Hair follicle dermal papilla cell (primary cell): Measurements from ENCODE around the gene HCN2. TPM values are rescaled to one million over a fixed set of nuclear protein-coding genes. Genes with fewer than 3 reads are reported as not detected.

Source experiments
- total RNA-seq: library from RNA; depleted of rRNA; stranded (reverse); fragments of >200 nt; gene quantifications from 2 replicates; pipeline ENCODE4 v1.2.3, GENCODE V29; 2012

Gene HCN2
- 2.4 and 2.9 TPM in 2 replicates for total RNA-seq

GRCh38 chr19:589693-590395 lies at the start of gene HCN2:
Gene HCN2 (plus strand): TSS chr19:589881. CDS start chr19:589946, 65 bp downstream.

DNA sequence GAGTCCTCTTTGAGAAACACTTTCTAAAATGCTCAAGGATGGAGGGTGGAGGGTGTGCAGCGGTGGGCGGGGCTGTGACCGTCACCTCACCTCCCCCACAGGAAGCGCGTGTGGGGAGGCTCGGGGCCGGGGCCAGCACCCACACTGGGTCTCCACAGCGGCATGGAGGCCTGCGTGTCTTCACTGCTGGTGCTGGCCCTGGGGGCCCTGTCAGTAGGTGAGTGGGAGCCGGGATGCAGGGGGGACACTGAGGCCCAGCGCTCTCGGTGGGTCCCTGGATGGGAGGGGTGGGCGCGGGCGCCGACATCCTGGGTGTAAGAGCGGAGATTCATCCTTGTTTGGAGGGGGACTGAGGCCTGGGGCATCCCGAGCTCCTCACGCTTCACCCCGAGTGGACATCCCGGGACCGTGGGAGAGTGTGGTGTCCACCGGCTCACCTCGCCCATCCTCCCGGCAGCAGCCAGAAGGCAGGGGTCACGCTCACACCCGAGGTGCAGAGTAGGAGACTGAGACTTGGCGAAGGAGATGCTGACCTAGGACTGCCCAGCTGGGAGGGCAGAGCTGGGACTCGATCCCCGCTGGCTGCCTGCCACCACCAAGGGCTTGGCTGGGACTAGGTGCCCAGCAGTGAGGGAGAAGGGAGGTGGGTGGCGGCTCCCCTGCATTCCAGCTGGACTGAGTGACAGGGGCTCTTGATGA lies 45.6 kb upstream of the HCN2 start, which contains the start of gene GZMM:
TSS of gene GZMM (plus strand) at position 144 of the 699 bp plus-strand sequence. CDS start at position 163, 19 bp downstream.

GRCh38 chr19:572140-572742 lies 17.4 kb upstream of the HCN2 start, which contains the start of gene BSG:
Gene BSG (plus strand): TSS chr19:572596. CDS start chr19:572635, 39 bp downstream.

DNA sequence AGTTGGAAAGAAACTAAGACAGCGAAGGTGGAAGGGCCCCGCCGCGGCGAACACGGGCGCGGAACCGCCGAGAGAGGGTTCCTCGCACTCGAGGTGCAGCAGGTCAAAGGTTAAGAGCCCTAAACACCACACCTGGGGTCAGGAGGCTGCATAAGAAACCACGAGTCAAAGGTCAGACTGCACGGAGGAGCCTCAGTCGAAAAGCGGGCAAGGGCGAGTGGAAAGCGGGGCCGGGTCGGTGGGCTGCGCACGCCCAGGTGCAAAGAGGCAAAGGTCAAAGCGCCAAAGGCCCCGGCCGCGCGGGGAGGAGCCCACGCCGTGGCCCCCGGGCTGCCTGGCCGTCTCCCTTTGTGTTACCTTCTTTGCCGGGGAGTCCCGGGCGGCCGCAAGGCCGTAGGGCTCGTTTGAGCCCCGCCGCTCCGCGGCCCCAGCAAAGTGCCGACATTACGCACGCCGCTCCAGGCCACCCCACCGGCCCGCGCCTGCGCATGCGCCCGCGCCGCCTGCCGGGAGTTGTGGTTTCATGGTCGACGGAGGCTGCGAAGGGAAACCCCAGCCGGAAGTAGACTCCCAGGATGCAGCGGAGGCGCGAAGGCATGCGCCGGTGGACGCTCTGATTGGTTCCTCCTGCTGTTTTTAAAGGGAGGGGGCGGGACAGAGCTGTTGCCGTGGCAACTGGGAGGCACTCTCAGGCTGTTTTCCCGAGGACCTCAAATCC lies 43.5 kb downstream of the HCN2 start, which contains the start of gene POLRMT:
TSS of gene POLRMT (minus strand) at position 470 of the 718 bp plus-strand sequence. CDS start at position 445, 25 bp downstream.

GRCh38 chr19:639253-640160 lies 49.8 kb downstream of the HCN2 start, which contains the start of gene FGF22:
Gene FGF22 (plus strand): TSS chr19:639879. CDS start chr19:639926, 47 bp downstream.

DNA sequence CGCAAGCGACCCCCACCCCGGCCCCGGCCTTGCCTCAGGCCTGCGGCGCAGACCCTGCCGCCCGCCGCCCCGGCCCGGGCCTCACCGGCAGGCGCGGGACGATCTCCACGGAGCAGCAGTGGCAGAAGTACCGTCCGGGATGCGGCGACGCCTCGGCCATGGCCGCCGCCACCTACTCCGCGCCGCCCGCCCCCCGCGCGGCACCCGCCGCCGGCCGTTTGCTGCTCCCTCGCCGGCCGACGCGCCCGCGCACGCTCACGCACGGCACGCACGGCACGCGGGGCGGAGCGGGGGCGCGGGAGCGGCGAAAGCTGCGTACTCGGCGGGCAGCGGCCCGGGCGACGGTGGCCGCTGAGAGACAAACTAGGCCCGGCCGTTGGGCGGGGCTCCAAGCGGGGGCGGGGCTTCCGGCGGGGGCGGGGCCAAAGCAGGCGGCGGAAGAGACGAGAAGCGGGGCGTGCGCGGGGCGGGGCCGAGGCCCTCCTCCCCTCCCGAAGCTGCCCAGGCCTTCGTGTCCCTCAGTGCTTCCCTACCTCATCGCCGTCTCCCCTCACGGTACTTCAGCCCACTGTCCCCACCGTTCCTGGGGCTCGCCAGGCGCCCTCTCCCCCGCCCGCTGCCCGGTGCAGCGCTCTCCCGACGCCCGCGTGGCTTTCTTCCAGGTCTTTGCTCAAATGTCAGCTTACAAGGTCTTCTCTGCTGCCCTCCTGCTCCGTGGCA lies 73.4 kb downstream of the HCN2 start, which contains the start of gene RNF126:
TSS of gene RNF126 (minus strand) at position 253 of the 720 bp plus-strand sequence. CDS start at position 160, 93 bp downstream.

Other genes with a start within 250 kb of the HCN2 start
- 13.8 and 21.0 TPM in 2 replicates for gene MIER2, start 245.1 kb upstream of the HCN2 start, total RNA-seq
- gene C2CD4C, start 180.7 kb upstream of the HCN2 start, total RNA-seq, result under 0.01 and 0.12 TPM in 2 replicates
- gene SHC2, start 128.8 kb upstream of the HCN2 start, total RNA-seq, result 0.12 and 1.1 TPM in 2 replicates
- 0.16 and 0.36 TPM in 2 replicates for gene MADCAM1, start 93.4 kb upstream of the HCN2 start, total RNA-seq
- 43.0 and 61.0 TPM in 2 replicates for gene TPGS1, start 82.4 kb upstream of the HCN2 start, total RNA-seq
- 48.2 and 51.9 TPM in 2 replicates for gene CDC34, start 58.1 kb upstream of the HCN2 start, total RNA-seq
- gene GZMM, start 45.8 kb upstream of the HCN2 start, total RNA-seq, result not detected in 2 replicates
- gene BSG, start 17.3 kb upstream of the HCN2 start, total RNA-seq, result 327 and 392 TPM in 2 replicates
- gene POLRMT, start 43.7 kb downstream of the HCN2 start, total RNA-seq, result 20.8 and 27.9 TPM in 2 replicates
- 0.16 TPM in 1 of 2 replicates, not detected in the other for gene FGF22, start 50.0 kb downstream of the HCN2 start, total RNA-seq
- 38.9 and 46.4 TPM in 2 replicates for gene RNF126, start 73.3 kb downstream of the HCN2 start, total RNA-seq
- 34.2 and 42.5 TPM in 2 replicates for gene FSTL3, start 86.5 kb downstream of the HCN2 start, total RNA-seq
- not detected in 2 replicates for gene PRSS57, start 105.6 kb downstream of the HCN2 start, total RNA-seq
- gene PALM, start 119.1 kb downstream of the HCN2 start, total RNA-seq, result 0.73 and 0.97 TPM in 2 replicates
- under 0.01 TPM in 1 of 2 replicates, not detected in the other for gene MISP, start 161.2 kb downstream of the HCN2 start, total RNA-seq
- 99.9 and 128 TPM in 2 replicates for gene PTBP1, start 207.6 kb downstream of the HCN2 start, total RNA-seq
- gene PLPPR3, start 232.1 kb downstream of the HCN2 start, total RNA-seq, result 1.3 and 2.4 TPM in 2 replicates
- gene AZU1, start 238.0 kb downstream of the HCN2 start, total RNA-seq, result not detected in 2 replicates